Trophoblast cell (in vitro differentiated cells and primary cell): ENCODE results near the gene LRP1.
A peak's percentile ranks its signal among the peaks of the same experiment; 100 is the strongest.

Experiments used
- DNase-seq, 2 donors: peaks; one replicate each; pipeline ENCODE4 v3.0.0-alpha.2; 2016
- H2AFZ ChIP-seq: 2 replicates; pipeline ENCODE4 v1.6.1; 2013; ENCODE audit warnings: low read length, moderate library complexity, mild to moderate bottlenecking; ENCODE audit not compliant: insufficient read depth, poor library complexity
- H2AK5ac ChIP-seq: 2 replicates; pipeline ENCODE4 v1.6.1; 2013; ENCODE audit warnings: mild to moderate bottlenecking, low read length
- H2BK120ac ChIP-seq: 2 replicates; pipeline ENCODE4 v1.6.1; 2013; ENCODE audit warnings: low read length, mild to moderate bottlenecking, moderate library complexity; ENCODE audit not compliant: insufficient read depth, poor library complexity
- H2BK12ac ChIP-seq: 2 replicates; pipeline ENCODE4 v1.6.1; 2013; ENCODE audit warnings: mild to moderate bottlenecking, low read length, moderate library complexity
- H2BK5ac ChIP-seq: 2 replicates; pipeline ENCODE4 v1.6.1; 2013; ENCODE audit warnings: low read length, low read depth, moderate library complexity, mild to moderate bottlenecking; ENCODE audit not compliant: poor library complexity
- H3K14ac ChIP-seq: 2 replicates; pipeline ENCODE4 v1.6.1; 2013; ENCODE audit warnings: mild to moderate bottlenecking, low read length
- H3K18ac ChIP-seq: 2 replicates; pipeline ENCODE4 v1.6.1; 2013; ENCODE audit warnings: mild to moderate bottlenecking, low read length
- H3K23ac ChIP-seq: 2 replicates; pipeline ENCODE4 v1.6.1; 2013; ENCODE audit warnings: low read length
- H3K27ac ChIP-seq: 2 replicates; pipeline ENCODE4 v1.5.1; 2013; ENCODE audit warnings: low read depth, mild to moderate bottlenecking, inconsistent platforms, low read length, moderate library complexity
- H3K27me3 ChIP-seq: 2 replicates; pipeline ENCODE4 v1.6.1; 2013; ENCODE audit warnings: inconsistent platforms, mild to moderate bottlenecking, low read length, moderate library complexity; ENCODE audit not compliant: insufficient read depth
- H3K36me3 ChIP-seq, 2 experiments: 1 replicate in 1 of 2; 2 replicates in 1 of 2; pipeline ENCODE4 v1.6.1; 2013; ENCODE audit warnings: low read length in 2 of 2, mild to moderate bottlenecking in 2 of 2, moderate library complexity in 1 of 2; ENCODE audit not compliant: insufficient read depth in 2 of 2, control insufficient read depth in 1 of 2
- H3K4ac ChIP-seq: 2 replicates; pipeline ENCODE4 v1.6.1; 2013; ENCODE audit warnings: low read depth, mild to moderate bottlenecking, low read length, moderate library complexity
- H3K4me1 ChIP-seq, 2 experiments: 1 replicate in 1 of 2; 2 replicates in 1 of 2; pipeline ENCODE4 v1.6.1; 2013; ENCODE audit warnings: low read length in 2 of 2, mild to moderate bottlenecking in 2 of 2, moderate library complexity in 1 of 2; ENCODE audit not compliant: insufficient read depth in 2 of 2, control insufficient read depth in 1 of 2
- H3K4me2 ChIP-seq: 2 replicates; pipeline ENCODE4 v1.6.1; 2013; ENCODE audit warnings: inconsistent platforms, mild to moderate bottlenecking, low read length, moderate library complexity
- H3K4me3 ChIP-seq: 2 replicates; pipeline ENCODE4 v1.5.1; 2013; ENCODE audit warnings: mild to moderate bottlenecking, low read depth, low read length, inconsistent platforms
- H3K79me1 ChIP-seq: one replicate; pipeline ENCODE4 v1.6.1; 2013; ENCODE audit warnings: low read length
- H3K79me2 ChIP-seq: 2 replicates; pipeline ENCODE4 v1.6.1; 2013; ENCODE audit warnings: low read length, mild to moderate bottlenecking; ENCODE audit not compliant: control insufficient read depth, insufficient read depth, poor library complexity
- H3K9ac ChIP-seq: 2 replicates; pipeline ENCODE4 v1.6.1; 2013; ENCODE audit warnings: mild to moderate bottlenecking, low read length
- H3K9me3 ChIP-seq: 2 replicates; pipeline ENCODE4 v1.6.1; 2013; ENCODE audit warnings: low read depth, mild to moderate bottlenecking, control low read depth, inconsistent platforms, low read length; ENCODE audit not compliant: insufficient read depth
- H4K12ac ChIP-seq: 2 replicates; pipeline ENCODE4 v1.6.1; 2013; ENCODE audit warnings: low read depth, mild to moderate bottlenecking, low read length, moderate library complexity
- H4K8ac ChIP-seq: 2 replicates; pipeline ENCODE4 v1.6.1; 2013; ENCODE audit warnings: low read depth, mild to moderate bottlenecking, low read length, moderate library complexity
- H4K91ac ChIP-seq: one replicate; pipeline ENCODE4 v1.6.1; 2013; ENCODE audit warnings: low read depth, mild to moderate bottlenecking, low read length, moderate library complexity
- WGBS: extraction: QIAGEN DNeasy Blood & Tissue Kit; methylation state at CpG from one replicate; pipeline ENCODE4 v1.1.7; 2013; ENCODE audit warnings: missing lambda C conversion rate; ENCODE audit not compliant: insufficient read length, insufficient coverage; ENCODE audit errors: extremely low coverage; 5-methylcytosine and 5-hydroxymethylcytosine counted together

The LRP1 gene

GRCh38 chr12:57149245-57149900 lies 21.1 kb downstream of the LRP1 start:
- Histone ChIP-seq H2AFZ (no peak overlapping the region), H2BK120ac (no peak overlapping the region), H3K27ac (no peak overlapping the region), H3K9ac (no peak overlapping the region), H3K4me2 (no peak overlapping the region), H3K9me3 (peaks cover 1% of the 10 kb centered on the region), H2BK5ac (no peak overlapping the region), H3K4me3 (no peak overlapping the region), H3K4ac (no peak overlapping the region), H2BK12ac (no peak overlapping the region), H4K91ac (no peak overlapping the region), H3K79me1 (no peaks in the 10 kb centered on the region), H3K36me3 (peaks cover 67 to 72% of the 10 kb centered on the region in 2 experiments), H3K14ac (no peak overlapping the region), H3K18ac (peak overlapping the region; percentile 52), H4K8ac (no peak overlapping the region), H3K23ac (no peak overlapping the region), H2AK5ac (no peak overlapping the region), H3K27me3 (no peaks in the 10 kb centered on the region), H3K4me1 (peaks cover 13 to 25% of the 10 kb centered on the region in 2 experiments), H3K79me2 (no peaks in the 10 kb centered on the region), H4K12ac (no peak overlapping the region)
- no CpG with 5 or more reads among the region's 13 CpGs for WGBS
- DNase-seq, result no peak

GRCh38 chr12:57150400-57151000 lies 22.2 kb downstream of the LRP1 start:
- no peak overlapping the region for H3K4me2 ChIP-seq
- no peak overlapping the region for H4K91ac ChIP-seq
- no peak overlapping the region for H3K4ac ChIP-seq
- H3K23ac ChIP-seq, result no peak overlapping the region
- no peaks in the 10 kb centered on the region for H3K79me2 ChIP-seq
- no peak overlapping the region for H2BK120ac ChIP-seq
- no peak overlapping the region for H2AFZ ChIP-seq
- H2AK5ac ChIP-seq, result no peak overlapping the region
- no peak overlapping the region for H4K8ac ChIP-seq
- H2BK5ac ChIP-seq, result no peak overlapping the region
- H3K27ac ChIP-seq, result no peak overlapping the region
- H4K12ac ChIP-seq, result no peak overlapping the region
- no peaks in the 10 kb centered on the region for H3K27me3 ChIP-seq
- H3K18ac ChIP-seq, result no peak overlapping the region
- no peak overlapping the region for H3K4me3 ChIP-seq
- no peak overlapping the region for H2BK12ac ChIP-seq
- no peak overlapping the region for H3K9ac ChIP-seq
- peaks cover 62 to 71% of the 10 kb centered on the region in 2 experiments for H3K36me3 ChIP-seq
- no CpG with 5 or more reads among the region's 6 CpGs for WGBS
- H3K4me1 ChIP-seq, result peaks cover 13 to 22% of the 10 kb centered on the region in 2 experiments
- H3K14ac ChIP-seq, result no peak overlapping the region
- no peak for DNase-seq
- H3K79me1 ChIP-seq, result no peaks in the 10 kb centered on the region
- peaks cover 1% of the 10 kb centered on the region for H3K9me3 ChIP-seq

- no peak overlapping the region for H2BK5ac ChIP-seq
- no CpG with 5 or more reads among the region's 17 CpGs for WGBS
Measured at GRCh38 chr12:57151741-57152630, 23.7 kb downstream of the LRP1 start.

GRCh38 chr12:57152639-57153038 lies 24.4 kb downstream of the LRP1 start:
- Histone ChIP-seq H3K18ac (no peak overlapping the region), H3K14ac (no peak overlapping the region), H4K12ac (no peak overlapping the region), H4K91ac (no peak overlapping the region), H2BK12ac (no peak overlapping the region), H3K4me3 (no peak overlapping the region), H3K9me3 (peaks cover 1% of the 10 kb centered on the region), H2AFZ (no peak overlapping the region), H3K4me1 (peaks cover 5 to 10% of the 10 kb centered on the region in 2 experiments), H3K9ac (no peak overlapping the region), H3K79me2 (no peaks in the 10 kb centered on the region), H3K4me2 (no peak overlapping the region), H3K36me3 (peaks cover 70 to 73% of the 10 kb centered on the region in 2 experiments), H4K8ac (no peak overlapping the region), H2BK120ac (no peak overlapping the region), H3K27ac (no peak overlapping the region), H3K79me1 (no peaks in the 10 kb centered on the region), H2AK5ac (no peak overlapping the region), H3K27me3 (no peaks in the 10 kb centered on the region), H2BK5ac (no peak overlapping the region), H3K23ac (no peak overlapping the region), H3K4ac (no peak overlapping the region)
- peak in 1 of 2 donors; percentile 23 for DNase-seq
- WGBS, result no CpG with 5 or more reads among the region's 4 CpGs

More at GRCh38 chr12:57151741-57152630, 23.7 kb downstream of the LRP1 start:
- Histone ChIP-seq H3K4me3 (no peak overlapping the region), H4K8ac (no peak overlapping the region), H3K9me3 (peaks cover 1% of the 10 kb centered on the region), H3K23ac (no peak overlapping the region), H3K27ac (no peak overlapping the region), H3K4me1 (peaks cover 9 to 17% of the 10 kb centered on the region in 2 experiments), H3K18ac (no peak overlapping the region), H4K91ac (no peak overlapping the region), H4K12ac (no peak overlapping the region), H3K79me2 (no peaks in the 10 kb centered on the region), H3K27me3 (no peaks in the 10 kb centered on the region), H3K14ac (no peak overlapping the region), H2AK5ac (no peak overlapping the region), H3K79me1 (no peaks in the 10 kb centered on the region), H3K9ac (no peak overlapping the region), H3K36me3 (peaks cover 70 to 72% of the 10 kb centered on the region in 2 experiments), H2BK12ac (no peak overlapping the region), H3K4me2 (no peak overlapping the region), H2AFZ (no peak overlapping the region), H3K4ac (no peak overlapping the region), H2BK120ac (no peak overlapping the region)
- DNase-seq, result no peak
